Fibroblast of skin of scalp (primary cell): ENCODE measurements around the gene MYRIP.
"Not testable (repeated sequence)": the region's sequence is repeated elsewhere in the genome, so short reads cannot be mapped to it uniquely, and the experiment has no call there.

Experiments
- DNase-seq: peaks from one replicate; pipeline ENCODE4 v3.0.0-alpha.2; 2013

Gene MYRIP

DNA sequence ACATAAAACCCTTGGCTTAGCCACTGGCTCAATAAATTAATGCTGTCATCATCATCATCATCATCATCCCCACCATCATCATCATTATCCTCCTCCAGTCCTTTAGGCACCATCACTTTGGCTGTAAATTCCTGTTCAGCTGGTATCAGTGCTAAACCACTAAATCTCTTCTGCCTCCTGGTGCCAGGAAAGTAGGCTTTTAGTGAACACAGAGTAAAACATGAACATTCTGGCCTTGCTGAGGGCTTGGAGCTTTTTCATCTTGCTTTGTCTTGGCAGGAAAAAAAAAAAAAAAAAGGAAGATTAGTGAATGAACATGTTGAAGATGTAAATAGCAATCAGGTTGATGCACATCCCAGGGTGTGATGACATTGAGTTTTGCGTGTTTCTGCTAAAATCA is 432.8 kb downstream of the MYRIP start:
- no peak for DNase-seq

DNA sequence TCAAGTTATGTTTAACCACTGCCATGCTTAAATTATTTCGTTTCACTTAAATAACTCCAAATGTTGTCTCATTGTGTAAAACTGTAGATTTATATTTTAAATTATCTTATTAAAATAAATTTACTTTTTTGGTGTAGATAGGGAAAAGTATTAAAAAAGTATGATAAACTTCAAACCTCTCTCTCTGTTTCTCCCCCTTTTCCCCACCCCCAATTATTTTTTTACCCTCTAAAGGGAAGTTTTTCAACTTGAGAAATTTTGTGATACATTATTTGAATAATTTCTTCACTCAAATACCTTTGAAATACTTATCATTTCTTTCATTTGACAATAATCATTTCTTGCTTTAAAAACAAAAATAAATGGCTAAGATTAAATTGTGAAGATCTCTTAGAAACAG is 433.2 kb downstream of the MYRIP start:
- DNase-seq = no peak

DNA sequence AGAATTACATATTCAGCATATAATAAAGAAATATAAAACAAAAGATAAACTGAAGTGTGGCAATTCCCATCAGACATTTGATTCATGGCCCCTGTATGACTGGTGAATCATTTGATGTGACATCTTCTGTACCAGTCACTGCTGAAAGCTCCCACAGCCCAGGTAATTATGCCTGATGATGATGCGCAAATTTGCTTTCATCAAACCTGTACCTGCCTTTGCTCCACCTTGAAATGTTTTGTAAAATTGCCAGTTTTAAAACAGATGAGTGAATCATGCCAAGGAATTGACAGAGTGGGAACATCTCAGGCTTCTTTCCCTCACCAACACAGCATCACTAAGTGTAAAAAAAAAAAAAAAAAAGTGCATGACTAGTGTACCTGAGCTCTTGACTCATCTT is 433.6 kb downstream of the MYRIP start:
- no peak for DNase-seq

DNA sequence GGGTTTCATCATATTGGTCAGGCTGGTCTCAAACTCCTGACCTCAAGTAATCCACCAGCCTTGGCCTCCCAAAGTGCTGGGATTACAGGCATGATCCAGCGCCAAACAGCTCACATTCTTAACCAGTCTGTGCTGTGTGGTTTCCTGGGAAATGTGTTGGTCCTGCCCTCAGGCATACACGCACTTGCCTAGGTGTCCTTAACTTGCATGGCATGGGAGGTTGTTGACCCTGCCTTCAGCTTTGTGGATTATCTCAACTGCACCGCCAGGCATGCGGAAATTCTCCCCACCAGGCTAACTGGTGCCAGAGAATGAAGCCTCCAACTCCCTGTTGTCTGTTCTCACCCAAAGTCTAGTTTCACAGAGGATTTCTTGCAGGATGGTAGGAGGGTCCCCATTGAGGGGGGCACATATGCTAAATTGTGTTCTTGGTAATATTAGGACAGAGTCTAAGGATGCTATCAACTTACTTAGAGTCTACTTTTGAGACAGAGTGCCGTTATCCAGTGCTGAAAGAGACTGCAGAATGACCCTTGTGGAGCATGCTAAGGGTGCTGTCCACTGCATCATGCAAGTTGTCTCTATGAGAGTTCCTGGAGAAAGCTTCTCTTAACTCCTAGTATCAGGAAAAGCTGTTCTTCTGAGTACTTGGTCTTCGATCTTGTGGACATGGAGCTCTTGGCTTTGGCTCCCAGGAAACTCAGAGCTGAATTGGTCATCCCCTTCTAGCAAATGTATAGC is 438.5 kb downstream of the MYRIP start:
- no peak for DNase-seq

DNA sequence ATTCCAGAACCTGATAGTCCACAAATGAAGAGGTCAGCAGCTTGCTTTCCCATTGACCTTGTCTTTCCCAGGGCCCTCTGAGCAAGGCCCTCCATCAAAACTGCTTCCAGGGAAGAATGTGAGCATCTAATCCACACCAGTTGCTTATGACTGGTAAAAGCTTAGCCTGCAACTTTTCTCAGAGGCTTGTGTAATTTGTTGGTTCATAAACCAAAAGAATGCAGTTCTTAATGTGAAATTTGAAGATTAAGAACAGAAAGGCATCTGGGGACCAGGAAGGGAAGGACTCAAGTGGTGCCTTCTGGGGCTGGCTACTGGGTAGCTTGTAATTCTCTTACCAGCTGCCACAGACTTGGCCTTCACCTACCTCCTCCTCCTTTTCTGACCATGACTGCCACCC is 439.2 kb downstream of the MYRIP start:
- DNase-seq = no peak

DNA sequence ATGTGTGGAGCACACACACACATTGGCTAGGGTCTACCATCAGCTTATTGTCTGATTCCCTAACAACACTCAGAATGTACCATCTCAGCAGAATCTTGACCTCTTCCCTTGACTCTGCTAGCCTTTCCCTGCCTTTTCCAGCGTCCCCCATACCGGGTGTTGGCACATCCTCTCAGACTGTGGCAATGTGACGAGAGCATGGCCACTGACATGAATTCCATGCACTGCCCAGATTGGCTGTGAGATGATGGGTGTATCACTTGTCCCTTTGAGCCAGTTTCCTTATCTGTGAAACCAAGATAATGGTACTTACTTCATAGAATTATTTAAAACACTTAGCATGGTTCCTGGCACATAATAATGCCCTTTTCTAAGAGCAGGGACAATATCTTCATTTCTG is 439.8 kb downstream of the MYRIP start:
- no peak for DNase-seq

DNA sequence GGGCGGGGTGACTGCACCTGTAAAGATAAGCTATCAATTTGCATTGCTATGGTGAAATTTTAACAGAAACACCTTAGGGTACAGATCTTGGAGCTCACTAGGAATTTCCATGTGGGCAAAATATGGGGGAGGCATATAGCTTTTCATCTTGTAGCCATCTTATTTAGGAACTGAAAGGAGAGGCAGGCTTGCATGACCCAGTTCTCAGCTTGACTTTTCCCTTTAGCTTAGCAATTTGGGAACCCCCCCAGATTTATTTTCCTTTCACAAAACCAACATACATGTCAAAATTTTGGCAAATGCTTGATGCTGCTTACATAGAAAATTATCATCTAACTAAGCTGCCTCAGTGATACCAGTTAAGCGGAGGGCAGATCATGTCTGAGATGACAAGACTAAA is 445.1 kb downstream of the MYRIP start:
- no peak for DNase-seq

DNA sequence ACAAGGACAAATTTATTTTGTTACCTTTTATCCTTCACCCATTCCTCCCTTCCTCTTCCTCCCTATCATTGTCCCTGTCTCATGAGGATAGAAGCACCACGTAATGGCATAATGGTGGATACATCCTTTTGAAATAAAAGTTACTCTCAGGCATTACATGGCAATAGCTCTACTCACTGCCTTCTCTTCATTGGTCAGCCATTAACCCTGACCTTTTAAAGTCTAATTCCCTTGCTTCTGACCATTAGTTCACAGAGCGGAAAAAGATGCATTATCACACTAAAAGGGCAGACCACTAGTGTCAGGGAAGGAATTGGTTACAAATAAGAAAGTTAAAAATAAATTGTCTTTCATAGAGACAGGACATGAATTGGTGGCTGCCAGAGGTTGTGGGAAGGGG is 445.5 kb downstream of the MYRIP start:
- no peak for DNase-seq

DNA sequence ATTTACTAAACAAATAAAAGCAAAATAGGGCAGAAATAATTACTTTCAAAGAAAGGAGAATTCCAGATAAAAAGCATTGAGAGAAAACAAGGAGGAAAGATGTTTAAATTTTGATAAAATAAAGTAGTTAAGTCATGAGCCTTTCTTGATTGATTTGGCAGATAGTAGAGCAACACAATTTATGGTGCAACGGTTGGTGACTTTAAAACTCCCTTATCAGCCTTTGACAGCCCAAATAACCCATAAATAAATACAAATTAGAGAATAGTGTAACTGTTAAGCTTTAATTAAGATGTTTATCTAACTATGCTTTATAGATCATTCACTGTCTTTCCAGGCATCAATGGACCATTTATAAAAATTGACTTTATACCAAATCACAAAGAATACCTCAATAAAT is 446.1 kb downstream of the MYRIP start:
- DNase-seq = no peak

DNA sequence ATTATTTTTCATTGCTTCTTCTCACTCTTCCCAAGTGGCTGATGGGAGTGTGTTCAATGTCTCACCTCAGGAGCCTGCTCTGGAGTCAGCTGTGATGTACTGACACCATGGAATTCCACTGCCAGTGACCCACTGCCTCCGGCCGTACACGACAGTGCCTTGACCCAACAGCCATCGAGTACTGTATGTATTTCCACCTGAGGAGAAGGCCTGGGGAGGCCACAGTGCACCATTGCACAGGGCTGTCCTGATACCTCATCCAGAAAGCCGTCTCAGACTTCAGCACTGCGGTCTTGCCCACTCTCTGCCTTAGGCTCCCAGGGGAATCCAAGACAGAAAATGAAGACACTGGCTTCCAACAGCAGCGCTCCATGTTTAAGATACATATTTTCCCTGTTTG is 448.7 kb downstream of the MYRIP start:
- DNase-seq = no peak

DNA sequence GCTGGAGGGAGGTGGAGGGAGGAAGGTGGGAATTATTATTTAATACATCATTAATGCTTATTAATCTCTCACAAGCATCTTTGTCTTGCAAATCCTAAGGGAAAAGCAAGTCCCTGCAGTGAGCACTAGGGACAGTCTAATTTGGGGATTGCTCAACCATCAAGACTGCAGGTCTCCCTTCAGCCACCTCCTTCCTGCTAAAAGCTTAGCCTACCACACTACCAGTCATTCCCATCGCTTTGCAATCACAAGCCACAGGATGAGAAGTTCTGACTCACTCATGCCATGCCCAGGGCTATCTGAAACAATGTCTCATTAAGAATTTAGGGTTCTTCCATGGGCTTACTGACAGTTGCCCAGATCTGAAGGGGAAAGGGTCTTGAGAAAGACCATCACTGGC is 449.1 kb downstream of the MYRIP start:
- DNase-seq = peak; percentile 3

DNA sequence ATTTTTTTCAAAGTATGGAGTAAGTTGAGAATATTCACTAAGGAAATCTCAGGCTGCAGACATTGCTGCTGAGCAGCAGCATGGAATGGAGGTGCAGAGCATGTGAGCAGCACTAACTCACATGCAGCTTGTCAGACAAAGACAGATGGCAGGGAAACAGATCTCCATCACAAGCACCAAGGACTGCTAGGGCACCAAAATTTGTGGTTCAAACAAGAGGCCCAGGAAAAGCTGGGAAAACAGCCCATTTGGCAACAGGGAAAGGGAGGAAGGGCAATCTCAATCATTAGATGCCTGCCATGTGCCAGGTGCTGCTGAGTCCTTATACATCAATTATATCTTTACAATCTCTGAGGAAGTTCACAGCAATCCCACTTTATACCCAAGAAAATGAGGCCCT is 452.9 kb downstream of the MYRIP start:
- no peak for DNase-seq

DNA sequence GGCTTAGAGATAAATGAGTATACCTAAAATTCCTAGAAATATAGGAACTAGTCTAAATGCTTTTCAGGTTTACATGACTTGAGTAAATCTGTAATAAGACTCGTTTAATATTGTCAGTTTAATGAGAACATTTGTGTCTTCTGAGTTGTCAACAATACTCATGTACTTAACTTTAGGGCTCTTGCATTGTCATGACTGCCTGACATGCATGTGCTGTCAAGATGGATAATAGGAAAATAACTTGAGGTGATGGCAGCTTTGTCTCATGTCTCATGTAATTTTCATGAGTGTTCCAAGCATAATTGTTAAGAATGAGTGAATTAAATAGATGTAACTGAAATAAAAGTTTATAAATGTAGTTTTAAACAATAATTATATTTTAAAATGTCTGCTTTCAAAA is 455.0 kb downstream of the MYRIP start:
- no peak for DNase-seq

DNA sequence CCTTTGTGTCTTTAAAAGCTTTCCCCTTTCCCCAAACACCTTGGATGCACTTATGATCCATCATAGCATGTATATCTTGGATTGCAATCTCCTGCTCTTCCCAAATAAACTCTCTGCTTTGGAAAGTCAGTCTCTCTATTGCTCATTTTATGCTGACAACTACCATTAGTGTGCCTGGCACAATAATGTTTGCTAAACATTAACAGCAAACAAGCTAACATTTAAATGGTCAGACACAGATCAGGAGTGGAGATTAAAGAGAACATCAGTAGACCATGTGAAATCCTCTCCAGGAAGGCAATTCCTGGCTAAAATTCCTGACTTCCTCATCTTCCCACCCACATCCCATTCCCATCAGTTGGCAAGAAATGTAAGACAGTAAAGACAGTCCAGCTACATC is 455.8 kb downstream of the MYRIP start:
- no peak for DNase-seq

DNA sequence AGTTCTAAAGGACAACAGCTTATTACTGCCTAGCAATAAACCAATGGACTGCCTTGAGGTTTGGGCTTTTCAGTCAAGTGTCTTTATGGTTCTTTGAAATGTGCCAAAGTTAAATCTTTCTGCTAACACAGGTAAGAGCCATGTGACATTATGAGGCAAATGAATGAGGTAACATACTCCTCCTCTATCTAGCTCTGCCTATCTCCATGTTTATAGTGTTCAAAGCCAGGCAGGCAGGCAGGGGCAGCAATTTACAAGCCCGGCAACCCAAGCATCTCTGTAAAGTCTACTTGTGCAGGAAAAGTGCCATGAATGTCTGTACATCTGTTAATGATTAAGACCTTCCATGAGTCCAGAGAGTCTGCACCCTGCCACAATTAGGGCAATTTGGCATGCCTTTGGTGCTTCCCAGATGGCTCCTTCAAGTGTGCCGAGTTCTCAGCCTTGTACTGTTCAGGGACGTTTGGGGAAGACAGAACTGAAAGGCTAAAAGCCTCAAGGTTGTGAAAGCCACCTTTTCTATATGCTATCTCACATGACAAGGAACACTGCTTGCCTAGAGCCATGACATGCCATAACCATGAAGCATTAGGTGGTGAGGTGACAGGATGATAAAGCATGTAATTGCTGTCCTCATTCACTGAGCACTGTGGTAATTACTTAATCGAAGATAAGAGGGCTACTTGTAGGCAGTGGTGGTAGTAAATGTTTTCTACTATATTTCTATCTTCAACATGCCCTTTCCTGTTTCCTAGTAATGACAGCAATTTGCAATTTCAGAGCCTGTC is 458.7 kb downstream of the MYRIP start:
- DNase-seq = peak; percentile 28

DNA sequence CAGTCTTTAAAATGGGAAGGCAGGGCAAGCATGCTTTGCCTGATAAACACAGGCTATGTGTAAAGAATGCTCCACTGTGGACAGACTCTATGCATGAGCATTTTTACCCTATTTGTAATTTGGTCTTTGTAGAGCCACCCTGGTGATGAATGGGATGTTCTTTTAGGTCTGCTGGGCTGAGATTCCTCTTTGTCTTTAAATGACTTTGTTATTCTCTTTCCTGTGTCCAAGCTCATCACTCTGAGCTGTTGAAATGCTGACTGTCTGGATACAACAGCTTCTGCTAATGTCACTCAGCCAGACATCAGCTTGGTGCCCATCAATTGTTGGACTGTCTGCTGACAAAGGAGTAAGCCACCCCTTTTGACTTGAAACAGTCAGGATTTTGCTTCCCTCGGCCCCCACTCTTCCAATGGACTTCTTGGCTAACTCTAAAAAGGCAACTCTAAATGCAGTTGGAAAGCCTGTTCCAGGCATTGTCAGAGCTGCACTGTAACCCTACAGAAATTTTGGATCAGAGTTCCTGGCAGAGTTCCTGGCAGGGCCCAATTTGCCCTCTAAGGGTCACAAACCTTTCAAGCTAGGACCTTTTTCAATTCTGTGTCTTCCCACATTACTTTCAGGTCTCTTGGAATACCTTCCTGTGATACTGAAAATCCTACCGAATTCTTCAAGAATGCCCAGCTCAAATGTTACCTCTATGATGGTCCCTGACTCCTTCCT is 459.6 kb downstream of the MYRIP start:
- no peak for DNase-seq

DNA sequence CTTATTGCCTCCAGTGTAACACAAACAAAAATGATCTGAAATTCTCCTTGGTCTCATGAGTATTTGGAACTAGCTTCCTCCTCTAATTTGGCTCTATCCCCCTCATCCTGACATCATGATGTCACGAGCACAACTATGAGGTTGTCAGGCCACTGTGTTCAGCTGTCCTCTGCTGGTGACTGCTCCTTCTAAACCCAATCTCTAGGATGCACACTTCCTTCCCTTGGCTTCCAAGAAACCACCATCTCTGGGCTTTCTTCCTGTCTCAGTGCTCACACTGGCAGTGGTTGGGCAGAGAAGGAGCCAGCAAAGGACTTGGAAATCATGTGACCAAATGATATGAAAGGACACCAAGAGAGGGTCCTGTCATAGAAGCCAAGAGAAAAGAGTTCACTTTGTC is 469.4 kb downstream of the MYRIP start:
- no peak for DNase-seq

DNA sequence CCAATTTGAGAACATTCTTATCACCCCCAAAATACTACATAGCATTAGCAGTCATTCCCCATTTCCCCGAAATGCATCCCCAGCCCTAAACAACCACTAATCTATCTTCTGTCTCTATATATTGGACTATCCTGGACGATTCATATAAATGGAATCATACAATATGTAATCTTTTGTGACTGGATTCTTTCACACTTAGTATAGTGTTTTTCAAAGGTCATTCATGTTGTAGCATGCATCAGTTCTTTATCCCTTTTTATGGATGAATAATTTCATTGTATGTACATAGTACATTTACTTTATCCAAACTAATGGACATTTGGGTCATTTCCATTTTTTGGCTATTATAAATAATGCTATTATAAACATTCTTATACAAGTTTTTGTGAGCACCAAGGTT is 472.6 kb downstream of the MYRIP start:
- no peak for DNase-seq

DNA sequence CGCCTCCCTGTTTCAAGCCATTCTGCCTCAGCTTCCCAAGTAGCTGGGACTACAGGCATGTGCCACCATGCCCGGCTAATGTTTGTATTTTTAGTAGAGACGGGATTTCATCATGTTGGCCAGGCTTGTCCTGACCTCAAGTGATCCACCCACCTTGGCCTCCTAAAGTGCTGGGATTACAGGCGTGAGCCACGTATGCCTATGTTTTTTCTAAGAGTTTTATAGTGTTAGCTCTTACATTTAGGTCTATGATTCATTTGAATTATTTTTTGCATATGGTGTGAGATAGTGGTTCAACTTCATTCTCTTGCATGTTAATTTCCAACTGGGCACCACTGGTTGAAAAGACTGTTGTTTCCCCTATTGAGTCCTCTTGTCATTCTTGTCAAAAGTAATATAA is 473.6 kb downstream of the MYRIP start:
- not testable (repeated sequence) for DNase-seq

DNA sequence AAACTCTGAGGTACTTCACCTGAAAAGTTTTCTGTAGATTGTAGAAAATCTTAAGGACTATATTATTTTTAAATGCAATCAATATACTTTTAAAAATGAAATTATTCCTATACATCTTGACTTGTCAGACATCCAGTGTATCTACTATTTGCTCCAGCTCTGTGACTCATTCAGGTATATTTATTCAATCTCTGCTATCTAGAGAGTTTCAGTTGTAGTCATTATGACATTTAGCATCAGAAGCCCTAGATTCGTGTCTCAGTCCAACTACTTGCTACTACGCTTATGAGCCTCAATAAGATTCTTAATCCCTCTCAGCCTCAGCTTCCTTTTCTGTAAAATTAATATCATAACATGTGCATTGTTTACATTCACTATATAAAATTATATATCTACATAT is 477.8 kb downstream of the MYRIP start:
- DNase-seq = no peak

DNA sequence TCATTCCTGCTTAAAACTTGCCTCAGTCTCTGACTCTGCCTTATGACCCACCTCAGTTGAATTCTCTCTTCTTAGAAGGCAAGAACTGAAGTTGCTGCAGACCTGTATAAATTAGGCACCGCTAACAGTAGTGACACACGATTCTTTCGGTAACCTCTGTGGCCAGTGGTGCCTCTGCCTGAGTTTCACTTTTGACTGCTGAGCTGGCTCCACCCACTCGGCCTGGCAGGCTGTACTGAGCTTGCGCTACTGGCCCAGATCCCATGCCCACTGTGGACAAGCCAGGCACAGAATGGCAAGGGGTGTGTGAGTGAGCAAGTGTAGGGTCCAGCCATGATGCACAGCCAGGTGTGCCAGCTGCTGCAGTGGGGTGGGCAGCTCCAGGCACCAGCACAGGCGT is 481.0 kb downstream of the MYRIP start:
- no peak for DNase-seq

DNA sequence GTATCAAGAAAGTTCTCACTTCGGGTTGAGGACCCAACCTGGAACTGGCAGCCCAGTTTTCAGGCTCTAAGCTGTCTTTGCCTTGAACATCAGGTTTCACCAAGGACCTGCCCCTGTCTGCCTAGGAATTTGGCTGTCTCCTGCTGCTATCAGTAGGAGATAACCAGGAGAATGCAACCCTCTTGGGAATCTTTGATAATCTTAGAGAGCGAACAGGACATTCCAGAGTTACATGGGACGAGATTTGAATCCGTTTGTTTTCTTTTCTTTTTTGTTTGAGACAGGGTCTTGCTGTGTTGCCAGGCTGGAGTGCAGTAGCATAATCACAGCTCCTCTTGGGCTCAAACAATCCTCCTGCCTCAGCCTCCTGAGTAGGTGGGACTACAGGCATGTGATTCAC is 482.1 kb downstream of the MYRIP start:
- no peak for DNase-seq

DNA sequence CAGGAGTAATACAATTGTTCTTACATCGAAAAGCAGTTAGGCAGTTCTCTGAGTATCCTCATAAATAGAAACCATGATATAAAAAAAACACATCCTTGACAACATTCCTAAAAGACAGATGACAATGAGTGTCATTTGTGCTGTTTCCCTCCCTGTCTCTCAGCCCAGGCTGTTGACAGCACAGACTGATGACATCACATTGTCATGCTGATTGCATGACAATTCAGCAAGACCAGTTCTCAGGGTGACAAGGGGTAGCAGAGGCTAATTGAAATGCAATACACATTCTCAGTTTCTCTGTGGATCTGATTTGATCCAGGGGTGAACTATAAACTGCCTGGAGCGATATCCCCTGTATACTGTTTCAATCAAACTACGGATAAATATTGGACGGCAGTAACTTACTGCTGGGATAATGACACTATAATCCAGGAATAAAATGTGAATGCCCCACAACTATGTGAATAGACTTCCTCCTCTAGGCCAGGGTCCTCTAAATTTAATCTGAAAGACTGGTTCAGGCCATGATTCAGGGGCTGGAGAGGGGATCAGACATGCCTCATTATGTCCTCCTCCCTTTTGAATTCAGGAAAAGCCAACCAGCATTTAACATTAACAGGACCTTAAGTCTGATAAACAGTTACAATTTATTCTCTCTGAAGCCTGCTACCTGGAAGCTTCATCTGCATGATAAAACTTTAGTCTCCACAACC is 483.4 kb downstream of the MYRIP start:
- peak; percentile 16 for DNase-seq
